ENCODE measurements around the gene NKD1.

Gene NKD1

GRCh38 chr16:50679676-50680555 is 131.7 kb downstream of the NKD1 start:
- DNase-seq, result no peak

DNA sequence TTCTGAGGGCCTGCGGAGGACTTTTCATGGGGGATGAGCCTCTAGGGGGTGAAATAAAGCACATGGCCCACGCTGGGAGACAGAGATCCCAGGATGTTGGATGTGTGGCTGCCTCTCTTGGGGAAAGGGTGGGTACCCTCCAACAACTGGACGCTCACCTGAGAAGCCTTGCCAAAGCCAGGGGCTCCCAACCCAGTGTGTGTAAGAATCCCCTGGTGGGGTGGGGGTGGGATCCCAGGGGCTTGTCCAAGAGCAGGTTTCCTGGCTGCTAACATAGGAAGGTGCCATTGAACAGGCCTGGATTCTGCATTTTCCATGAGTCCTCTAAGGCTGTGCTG is 132.3 kb downstream of the NKD1 start:
- DNase-seq, result no peak

DNA sequence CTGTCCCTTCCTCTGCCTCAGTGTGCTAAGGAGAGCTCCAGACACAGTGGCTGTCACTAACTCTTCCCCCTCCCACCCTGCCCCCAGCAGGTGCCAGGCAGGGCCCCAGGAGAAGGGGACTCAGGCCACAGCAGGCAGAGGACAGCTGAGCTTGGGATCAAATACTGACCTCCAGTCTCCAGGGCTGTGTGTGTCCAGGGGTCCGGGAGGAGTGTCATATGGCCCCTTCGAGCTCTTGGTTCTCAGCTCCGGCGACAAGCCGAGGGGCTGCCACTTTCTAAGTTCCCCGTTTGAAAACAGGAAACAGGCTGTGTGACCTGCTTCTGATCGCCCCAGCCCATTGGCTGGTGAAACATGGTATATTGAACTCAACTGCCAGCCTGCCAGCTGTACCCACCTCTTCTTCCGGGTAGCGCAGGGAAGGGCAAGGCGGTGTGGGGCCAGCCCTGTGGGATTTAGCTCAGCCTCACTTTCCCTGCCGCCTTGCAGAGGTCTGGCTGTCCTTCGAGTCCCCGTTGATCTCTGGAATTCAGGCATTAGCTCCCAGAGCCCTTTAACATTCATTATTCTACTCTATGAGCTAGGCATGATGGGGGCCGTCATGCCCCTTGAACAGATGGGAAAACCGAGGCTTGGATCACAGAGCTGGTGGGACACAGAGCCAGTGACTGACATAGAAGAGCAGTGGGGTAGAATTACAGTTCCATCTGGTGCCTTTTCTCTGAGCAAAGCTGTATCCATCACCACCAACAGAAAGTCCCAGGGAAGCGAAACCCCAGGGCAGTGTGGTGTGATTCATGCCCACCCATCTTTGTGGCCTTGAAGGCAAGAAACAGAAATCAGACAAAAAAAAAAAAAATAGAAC is 133.1 kb downstream of the NKD1 start, which contains the start of gene SNX20:
Gene SNX20, minus strand, starts transcription at position 292 of the 865 bp plus-strand sequence. CDS start 3,786 bp downstream, outside the sequence.
- peak; percentile 82 for DNase-seq

DNA sequence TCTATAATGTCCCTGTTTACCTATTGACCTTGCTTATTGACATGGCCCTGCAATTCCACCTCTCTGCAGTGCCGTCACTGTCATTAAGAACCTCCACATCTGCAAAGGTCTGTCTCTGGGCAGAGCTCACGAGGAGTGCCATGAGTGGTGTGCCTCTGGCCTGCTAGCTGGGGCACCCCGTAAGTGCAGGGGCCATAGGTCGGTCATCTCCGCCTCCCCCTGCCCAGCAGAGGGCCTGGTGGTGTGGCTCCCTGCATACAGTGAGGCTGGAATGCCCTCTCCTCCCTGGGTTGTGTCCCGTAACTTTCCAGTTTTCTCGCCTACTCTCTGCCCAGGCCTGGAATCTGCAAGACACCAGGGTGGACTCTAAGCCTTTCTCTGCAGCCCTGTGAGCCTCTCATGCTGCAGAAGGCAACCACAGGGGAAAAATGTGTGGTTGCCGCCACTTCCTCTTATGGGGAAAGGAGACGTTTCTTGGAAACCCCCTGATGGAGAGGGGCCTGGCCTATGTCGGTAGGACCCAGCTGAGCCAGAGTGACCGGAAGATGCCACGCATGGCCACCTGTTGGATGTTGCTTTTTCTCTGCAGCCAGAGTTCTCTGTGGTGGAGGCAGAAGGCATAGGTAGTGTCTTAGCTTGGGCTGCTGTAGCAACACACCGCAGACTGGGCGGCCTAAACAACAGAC is 135.6 kb downstream of the NKD1 start:
- DNase-seq, result peak; percentile 72

GRCh38 chr16:50684823-50685461 is 136.7 kb downstream of the NKD1 start:
- peak; percentile 58 for DNase-seq

- DNase-seq, result peak; percentile 36
Observed at GRCh38 chr16:50685462-50686063, 137.4 kb downstream of the NKD1 start.

DNA sequence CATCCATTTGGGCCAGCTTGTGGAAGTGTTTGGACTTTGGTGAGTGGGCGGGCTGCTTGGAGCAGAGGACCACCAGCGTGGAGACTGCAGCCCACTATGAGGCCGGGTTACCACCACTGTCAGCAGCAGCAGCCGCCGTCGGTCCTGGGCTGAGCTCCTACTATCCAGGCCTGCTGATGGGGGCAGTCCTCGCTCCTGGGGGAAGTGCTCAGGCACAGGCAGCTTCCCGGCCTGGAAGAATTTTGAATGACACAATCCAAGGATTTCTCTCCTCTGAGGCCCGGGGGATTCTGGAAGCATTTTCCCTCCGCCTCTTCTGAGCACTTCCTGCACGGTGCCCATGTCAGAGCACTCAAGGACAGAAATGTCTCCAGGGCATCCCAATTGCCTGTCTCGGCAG is 139.9 kb downstream of the NKD1 start:
- DNase-seq, result no peak

DNA sequence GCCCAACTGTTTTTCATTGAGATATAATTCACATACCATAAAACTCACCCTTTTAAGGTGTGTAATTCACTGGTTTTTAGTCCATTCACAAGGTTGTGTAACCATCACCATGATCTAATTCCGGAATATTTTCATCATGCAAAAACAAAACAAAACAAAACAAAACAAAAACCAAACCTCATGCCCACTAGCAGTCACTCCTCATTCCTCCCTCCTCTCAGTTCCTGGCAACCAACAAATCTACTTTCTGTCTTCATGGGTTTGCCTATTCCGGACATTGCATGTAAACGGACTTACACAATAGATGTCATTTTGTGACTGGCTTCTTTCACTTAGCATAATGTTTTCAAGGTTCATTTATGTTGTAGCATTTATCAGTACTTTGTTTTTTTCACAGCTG is 140.7 kb downstream of the NKD1 start:
- no peak for DNase-seq

- DNase-seq, result no peak
Observed at GRCh38 chr16:50690177-50690576, 142.0 kb downstream of the NKD1 start.

DNA sequence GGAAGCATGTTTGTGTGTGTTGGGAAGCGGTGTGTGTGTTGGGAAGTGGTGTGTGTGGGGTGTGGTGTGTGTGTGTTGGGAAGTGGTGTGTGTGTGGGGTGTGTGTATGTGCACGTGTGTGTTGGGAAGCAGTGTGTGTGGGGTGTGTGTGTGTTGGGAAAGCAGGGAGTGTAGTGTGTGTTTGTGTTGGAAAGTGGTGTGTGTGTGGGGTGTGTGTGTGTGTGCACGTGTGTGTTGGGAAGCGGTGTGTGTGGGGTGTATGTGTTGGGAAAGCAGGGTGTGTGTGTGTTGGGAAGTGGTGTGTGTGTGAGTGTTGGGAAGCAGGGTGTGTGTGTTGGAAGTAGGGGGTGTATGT is 144.4 kb downstream of the NKD1 start:
- no peak for DNase-seq

GRCh38 chr16:50692999-50693781 is 145.0 kb downstream of the NKD1 start, which contains the start of gene NOD2:
NOD2 (plus strand) TSS chr16:50693606; CDS start chr16:50699496, 5,890 bp downstream.
- peak; percentile 46 for DNase-seq

DNA sequence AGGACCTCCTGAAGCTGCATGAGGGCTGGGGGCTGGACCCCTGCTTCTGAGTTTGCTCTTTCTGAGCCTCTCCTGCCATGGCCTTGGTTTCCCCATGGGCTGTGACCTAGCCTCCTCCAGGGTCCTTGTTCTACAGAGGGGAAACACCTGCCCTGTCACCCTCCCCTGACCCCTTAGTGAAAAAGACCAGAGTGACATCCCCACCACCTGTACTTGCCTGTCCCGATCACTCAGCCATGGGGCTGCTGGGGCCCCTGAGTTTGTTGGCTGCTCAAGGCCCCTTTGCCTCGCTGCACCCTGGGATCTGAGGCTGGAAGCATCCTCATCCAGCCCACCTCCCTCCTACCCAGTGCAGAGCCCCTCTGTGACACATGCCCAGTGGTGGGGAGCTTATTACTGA is 146.0 kb downstream of the NKD1 start:
- no peak for DNase-seq

DNA sequence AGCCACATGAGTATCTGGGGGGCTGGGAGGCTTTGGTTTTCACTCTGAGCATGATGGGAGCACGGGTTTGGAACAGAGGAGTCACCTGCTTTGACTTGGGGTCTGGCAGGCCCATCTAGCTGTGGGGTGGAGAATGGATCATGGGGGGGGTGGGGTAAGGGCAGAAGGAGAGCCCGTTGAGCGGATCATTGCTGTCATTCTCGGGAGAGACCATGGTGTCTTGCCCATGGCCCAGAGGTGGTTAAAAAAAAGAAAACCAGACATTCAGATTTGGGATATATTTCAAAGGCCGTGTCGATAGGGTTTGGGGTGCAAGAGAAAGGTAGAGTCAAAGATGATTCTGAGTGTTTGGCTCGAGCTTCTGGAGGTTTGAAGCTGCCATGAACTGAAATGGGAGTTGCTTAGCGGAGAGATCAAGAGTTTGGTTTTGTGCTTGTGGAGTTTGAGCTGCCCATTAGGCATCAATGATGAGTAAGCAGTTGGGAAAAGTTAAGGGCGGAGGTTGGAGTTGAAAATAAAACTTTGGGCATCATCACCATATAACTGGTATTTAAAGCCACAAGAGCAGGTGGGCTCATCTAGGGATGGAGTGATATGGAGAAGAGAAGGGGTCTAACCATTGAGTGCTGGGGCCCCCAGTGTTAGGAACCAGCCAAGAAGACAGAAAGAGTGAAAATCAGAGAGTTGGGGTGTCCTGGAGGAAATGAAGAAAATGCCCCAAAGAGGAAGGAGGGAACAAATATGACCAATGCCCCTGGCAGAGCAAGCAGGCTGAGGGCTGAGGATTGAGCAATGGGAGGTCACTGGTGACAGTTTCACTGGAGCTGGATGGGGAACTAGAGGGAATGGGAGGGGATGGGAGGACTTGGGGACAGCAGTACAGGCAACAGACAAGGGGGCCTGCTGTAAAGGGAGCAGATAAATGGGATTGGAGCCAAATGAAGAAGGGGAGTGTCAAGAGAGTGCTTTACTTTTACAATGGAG is 147.1 kb downstream of the NKD1 start:
- DNase-seq, result no peak

GRCh38 chr16:50696126-50696525 is 147.9 kb downstream of the NKD1 start:
- DNase-seq, result no peak

- DNase-seq, result peak; percentile 82
Observed at GRCh38 chr16:50696575-50697420, 148.6 kb downstream of the NKD1 start.

DNA sequence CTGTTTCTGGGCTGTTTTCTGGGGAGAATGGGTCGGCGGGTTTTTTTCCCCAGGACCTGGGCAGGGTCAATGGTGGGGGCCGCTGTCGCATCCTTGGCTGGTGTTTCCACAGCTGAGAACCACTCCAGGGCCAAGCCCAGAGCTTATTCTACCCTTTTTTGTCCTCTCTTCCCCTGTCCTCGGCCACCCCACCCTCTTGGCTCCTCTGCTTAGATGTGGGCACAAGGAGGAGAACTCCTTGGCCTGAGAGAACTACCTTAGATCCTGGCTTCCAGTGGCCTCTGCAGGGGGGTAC is 149.2 kb downstream of the NKD1 start:
- no peak for DNase-seq

DNA sequence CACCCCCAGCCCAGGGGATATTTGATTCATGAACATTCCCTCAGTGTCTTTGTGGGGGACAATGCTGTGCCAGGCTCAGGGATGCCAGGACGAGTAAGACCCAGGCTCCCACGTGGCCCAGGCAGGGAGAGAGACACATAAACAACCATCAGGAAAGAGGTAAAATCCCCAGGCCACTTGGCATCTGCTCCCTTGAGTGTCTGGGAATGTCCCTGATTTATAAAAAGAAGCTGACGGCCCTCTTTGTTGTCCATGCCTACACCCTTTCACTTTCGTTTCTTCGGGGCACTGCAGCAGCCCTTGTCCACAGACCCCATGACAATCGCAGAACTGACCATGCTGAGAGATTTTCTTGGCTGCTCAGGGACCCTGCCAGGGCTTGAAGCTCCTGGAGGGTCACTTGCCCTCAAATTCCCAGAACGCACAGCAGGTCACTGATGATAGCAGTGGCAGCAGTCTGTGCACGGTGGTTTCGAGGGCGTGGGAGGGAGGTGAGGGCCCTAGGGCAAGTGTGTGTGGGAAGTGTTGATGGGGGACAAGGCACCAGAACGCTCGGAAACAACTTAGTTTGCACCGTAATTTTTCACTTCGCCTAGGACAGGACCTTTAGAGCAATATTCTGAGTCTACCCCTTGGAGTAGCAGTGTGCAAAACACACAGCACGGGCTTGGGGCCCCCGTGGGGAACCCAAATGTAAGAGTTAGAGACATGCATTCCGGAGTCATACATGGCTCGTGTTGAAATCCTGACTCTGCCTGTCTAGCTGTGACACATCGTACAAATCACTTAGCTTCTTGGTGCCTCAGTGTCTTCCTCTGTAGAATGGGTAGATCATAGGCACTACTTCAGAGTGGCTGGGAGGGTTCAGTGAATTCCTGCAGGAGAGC is 149.9 kb downstream of the NKD1 start:
- DNase-seq, result peak; percentile 67
